NCI-H146 treated with DMSO at 0.1 percent for 48 hours (cell line): ENCODE measurements around the gene KIAA0930.
"Not testable (repeated sequence)": the region's sequence is repeated elsewhere in the genome, so short reads cannot be mapped to it uniquely, and the experiment has no call there.

Experiments
- DNase-seq: peaks from one replicate; lab custom pipeline; 2025; ENCODE audit not compliant: unreplicated experiment; lab: John Stamatoyannopoulos, UW

The KIAA0930 gene

GRCh38 chr22:45263463-45264269 is 23.0 kb upstream of the KIAA0930 start:
- DNase-seq: peak; percentile 14

- DNase-seq: no peak
These were observed 22.3 kb upstream of the KIAA0930 start for GRCh38 chr22:45262931-45263462.

GRCh38 chr22:45262195-45262930 is 21.7 kb upstream of the KIAA0930 start:
- DNase-seq: no peak

GRCh38 chr22:45261407-45262088 is 20.9 kb upstream of the KIAA0930 start:
- DNase-seq: no peak

GRCh38 chr22:45260395-45260759 is 19.7 kb upstream of the KIAA0930 start:
- DNase-seq: not testable (repeated sequence)

- no peak for DNase-seq
These were observed 19.2 kb upstream of the KIAA0930 start for GRCh38 chr22:45259754-45260394.

- DNase-seq: not testable (repeated sequence)
These were observed 17.2 kb upstream of the KIAA0930 start for GRCh38 chr22:45257941-45258340.

- DNase-seq: no peak
These were observed 14.1 kb upstream of the KIAA0930 start for GRCh38 chr22:45254789-45255278.

- no peak for DNase-seq
These were observed 13.7 kb upstream of the KIAA0930 start for GRCh38 chr22:45254388-45254787.

- no peak for DNase-seq
These were observed 12.4 kb upstream of the KIAA0930 start for GRCh38 chr22:45253039-45253641.

- no peak for DNase-seq
These were observed 11.1 kb upstream of the KIAA0930 start for GRCh38 chr22:45251825-45252224.

GRCh38 chr22:45248832-45249561 is 8.3 kb upstream of the KIAA0930 start:
- no peak for DNase-seq

- DNase-seq: no peak
These were observed 5.6 kb upstream of the KIAA0930 start for GRCh38 chr22:45246060-45246985.

- no peak for DNase-seq
These were observed 4.2 kb upstream of the KIAA0930 start for GRCh38 chr22:45244916-45245315.

- no peak for DNase-seq
These were observed 2.1 kb upstream of the KIAA0930 start for GRCh38 chr22:45242778-45243191.

GRCh38 chr22:45240104-45240809 is 437 bp downstream of the KIAA0930 start:
- no peak for DNase-seq

GRCh38 chr22:45239681-45240051 is 1.0 kb downstream of the KIAA0930 start:
- no peak for DNase-seq
